HG02981 (cell line): ENCODE results near the gene SPTB.
"Not testable (repeated sequence)": the region's sequence is repeated elsewhere in the genome, so short reads cannot be mapped to it uniquely, and the experiment has no call there.

Experiments used
- ATAC-seq: cut with Tn5 transposase; IDR thresholded peaks from one replicate; pipeline ENCODE4 v1.9.1; 2021; ENCODE audit warnings: mild to moderate bottlenecking, moderate library complexity; ENCODE audit not compliant: unreplicated experiment

SPTB gene

GRCh38 chr14:64879635-64880220, at the start of gene SPTB:
Gene SPTB, minus strand, starts transcription at chr14:64879907. Its CDS starts 56,813 bp downstream, at chr14:64823094.
- no peak for ATAC-seq

DNA sequence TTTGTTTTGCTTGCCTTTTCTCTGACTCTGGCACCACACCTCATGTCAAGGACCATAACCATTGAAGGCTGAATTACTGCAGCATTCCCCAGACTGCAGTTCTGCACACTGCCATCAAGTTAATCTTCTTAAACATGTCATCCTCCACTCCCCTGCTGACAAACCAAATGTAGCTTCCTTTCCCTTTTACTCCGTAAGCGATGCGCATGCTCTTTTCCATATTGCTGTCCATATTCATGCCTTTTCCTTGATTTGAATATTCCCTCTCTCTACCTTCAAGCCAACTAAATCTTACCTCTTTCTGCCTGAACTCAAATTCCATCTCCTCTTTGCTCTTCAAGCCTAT, 49.3 kb upstream of the SPTB start:
- ATAC-seq: peak; percentile 22

DNA sequence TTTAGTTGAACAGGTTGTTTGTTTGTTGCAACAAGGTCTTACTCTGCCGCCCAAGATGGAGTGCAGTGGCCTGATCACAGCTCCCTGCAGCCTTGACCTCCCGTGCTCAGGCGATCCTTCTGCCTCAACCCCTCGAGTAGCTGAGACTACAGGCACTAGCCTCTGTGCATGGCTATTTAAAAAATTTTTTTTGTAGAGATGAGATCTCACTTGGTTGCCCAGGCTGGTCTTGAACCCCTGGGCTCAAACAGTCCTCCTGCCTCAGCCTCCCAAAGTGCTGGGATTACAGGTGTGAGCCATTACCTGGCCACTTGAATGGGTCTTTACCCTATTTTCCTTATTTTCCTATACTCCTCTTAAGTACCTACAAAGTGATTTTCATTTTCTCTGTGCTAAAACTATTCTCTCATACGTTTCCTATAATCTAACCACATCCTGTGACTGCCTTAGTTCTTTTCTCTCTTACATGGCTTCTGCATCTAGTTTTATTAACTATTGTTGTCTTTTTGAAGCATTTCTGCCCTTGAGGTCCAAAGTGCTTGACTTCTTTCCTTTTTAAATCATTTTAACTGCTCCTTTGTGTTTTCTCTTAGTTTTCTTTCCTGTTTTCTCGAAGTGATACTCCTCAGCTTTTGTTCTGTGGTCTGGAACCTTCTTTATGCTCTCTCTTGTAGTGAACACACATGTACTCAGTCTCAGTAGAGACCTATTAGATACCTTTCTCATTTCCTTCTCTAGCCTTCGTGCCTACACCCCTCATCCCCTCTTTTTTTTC, 48.7 kb upstream of the SPTB start:
- peak; percentile 60 for ATAC-seq

- ATAC-seq: no peak
Observed at GRCh38 chr14:64927031-64927430, 47.3 kb upstream of the SPTB start.

DNA sequence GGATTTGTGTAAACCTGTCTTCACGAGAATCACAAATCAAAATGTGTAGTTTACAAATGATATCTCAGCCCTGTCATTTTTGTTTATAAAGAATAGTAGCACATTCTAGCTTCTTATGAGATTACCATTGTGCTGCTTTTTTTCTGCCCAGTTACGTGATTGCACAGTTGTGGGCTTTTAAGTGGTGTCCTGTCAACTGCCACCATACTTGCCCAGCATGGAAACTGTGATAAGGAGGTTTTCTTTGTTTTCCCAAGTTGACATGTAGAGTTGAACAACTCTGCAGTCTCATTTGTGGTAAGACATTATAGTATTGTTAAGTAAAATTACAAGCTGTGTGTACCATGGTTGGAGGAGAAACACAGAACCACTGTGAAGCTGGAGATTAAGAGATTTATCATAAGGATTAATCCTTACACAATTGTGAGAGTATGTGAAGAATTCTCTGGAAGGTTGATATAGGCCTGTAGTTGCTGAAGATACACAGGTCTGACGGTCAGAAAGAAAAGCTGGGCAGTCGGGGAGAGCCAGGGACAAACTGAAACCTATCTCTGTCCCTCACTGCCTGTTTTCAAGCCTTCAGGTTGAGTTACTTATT, 46.8 kb upstream of the SPTB start:
- no peak for ATAC-seq

DNA sequence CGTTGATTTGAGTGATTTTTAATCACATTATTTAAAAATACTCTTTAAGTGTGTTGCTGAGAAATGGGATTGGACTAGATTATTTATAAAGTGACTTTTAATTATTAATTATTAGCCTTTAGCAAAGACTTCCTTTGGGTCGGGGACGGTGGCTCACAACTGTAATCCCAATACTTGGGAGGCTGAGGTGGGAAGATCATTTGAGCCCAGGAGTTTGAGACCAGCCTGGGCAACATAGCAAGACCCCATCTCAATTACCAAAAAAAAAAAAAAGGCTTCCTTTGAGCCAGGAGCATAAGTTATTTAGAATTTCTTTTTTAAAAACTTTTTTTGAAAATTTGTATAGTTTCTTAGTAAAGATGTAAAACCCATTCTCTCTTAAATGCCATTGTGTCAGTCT, 43.3 kb upstream of the SPTB start:
- ATAC-seq: no peak

DNA sequence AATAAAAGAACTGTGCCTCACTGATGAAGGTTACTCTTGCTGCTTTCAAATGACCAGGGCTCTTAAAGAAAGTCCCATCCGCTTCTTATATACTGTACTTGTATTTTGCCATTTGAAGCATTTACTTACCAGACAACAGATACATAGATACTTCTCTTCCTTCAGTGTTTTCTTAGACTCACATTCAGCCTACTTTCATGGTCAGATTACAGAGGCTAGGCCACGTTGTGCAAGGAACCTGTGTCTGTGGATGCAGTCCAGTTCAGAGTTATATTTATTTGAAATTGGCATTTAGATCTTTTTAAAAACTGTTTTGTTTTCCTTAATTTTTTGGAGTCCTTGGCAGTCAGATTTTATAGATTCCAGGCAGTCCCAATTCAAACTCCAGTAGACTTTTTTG, 40.8 kb upstream of the SPTB start:
- no peak for ATAC-seq

DNA sequence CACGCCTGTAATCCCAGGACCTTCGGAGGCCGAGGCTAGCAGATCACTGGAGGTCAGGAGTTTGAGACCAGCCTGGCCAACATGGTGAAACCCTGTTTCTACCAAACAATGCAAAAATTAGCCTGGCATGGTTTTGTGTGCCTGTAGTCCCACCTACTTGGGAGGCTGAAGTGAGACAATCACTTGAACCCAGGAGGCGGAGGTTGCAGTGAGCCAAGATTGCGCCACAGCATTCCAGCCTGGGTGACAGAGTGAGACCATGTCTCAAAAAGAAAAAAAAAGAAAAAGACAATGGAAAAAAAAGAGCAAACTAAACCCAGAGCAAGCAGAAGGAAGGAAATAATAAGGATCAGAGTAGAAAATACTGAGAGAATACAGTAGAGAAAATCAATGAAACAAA, 39.9 kb upstream of the SPTB start:
- ATAC-seq: no peak

DNA sequence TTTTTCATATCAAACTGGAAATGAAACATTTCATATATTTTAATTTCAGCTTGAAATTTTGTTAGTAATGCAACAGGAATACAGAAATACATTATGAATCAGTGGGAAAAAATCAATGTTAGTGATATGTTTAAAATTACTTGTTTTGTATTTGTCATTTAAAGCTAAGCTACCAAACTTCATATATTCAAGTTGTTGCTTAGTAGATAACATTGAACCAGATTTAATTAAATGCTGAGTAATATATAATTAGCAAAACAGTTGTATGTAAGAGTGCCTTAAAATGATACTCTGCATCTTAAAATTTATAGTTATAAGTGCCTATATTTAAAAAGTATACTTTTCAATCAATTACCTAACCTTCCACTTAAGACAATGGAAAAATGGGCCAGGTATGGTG, 39.5 kb upstream of the SPTB start:
- no peak for ATAC-seq

GRCh38 chr14:64918216-64918615, 38.5 kb upstream of the SPTB start:
- ATAC-seq: no peak

GRCh38 chr14:64915797-64916196, 36.1 kb upstream of the SPTB start:
- ATAC-seq: no peak

GRCh38 chr14:64915029-64915424, 35.3 kb upstream of the SPTB start:
- no peak for ATAC-seq

DNA sequence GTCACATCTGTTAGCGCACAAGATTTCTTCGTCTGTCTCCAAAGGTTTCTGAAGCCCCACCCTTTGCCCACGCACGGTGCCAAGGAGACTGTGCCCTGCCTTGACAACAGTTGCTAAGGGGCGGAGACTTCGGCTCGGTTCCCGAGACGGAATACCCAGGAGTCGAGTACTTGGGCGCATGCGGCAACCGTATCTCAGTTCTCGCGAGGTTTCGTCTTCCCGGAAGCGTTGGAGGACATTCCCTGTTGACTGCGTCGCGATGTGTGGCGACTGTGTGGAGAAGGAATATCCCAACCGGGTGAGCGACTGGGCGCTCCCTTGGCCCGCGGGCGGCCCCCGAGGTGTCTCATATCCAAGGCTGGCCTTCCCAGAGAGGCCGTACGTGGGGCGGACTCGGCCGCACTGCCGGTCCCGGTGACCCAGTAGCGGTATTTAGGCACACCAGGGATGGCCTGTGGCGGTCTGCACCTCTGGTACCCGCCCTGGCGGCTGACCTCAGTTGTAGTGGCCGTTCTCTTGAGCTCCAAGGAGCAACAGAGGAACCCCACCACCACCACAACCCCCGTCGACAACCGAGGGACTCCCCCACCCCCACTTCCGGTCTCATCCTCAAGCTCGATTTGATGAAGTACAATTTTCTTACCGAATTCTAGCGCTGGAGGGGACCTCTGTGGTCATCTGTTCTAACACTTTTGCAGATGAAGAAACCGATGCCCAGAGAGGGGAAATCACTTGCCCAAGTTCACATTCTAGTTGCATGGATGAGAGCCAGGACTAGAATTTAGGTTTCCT, 34.7 kb upstream of the SPTB start, which contains the start of gene CHURC1:
Gene CHURC1 (plus strand): TSS at position 219 of the 792 bp plus-strand sequence. CDS start 41 bp downstream, at position 260.
- ATAC-seq: peak; percentile 93

GRCh38 chr14:64913477-64913876, 33.8 kb upstream of the SPTB start:
- ATAC-seq: not testable (repeated sequence)

- ATAC-seq: no peak
Observed at GRCh38 chr14:64912261-64912660, 32.6 kb upstream of the SPTB start.

DNA sequence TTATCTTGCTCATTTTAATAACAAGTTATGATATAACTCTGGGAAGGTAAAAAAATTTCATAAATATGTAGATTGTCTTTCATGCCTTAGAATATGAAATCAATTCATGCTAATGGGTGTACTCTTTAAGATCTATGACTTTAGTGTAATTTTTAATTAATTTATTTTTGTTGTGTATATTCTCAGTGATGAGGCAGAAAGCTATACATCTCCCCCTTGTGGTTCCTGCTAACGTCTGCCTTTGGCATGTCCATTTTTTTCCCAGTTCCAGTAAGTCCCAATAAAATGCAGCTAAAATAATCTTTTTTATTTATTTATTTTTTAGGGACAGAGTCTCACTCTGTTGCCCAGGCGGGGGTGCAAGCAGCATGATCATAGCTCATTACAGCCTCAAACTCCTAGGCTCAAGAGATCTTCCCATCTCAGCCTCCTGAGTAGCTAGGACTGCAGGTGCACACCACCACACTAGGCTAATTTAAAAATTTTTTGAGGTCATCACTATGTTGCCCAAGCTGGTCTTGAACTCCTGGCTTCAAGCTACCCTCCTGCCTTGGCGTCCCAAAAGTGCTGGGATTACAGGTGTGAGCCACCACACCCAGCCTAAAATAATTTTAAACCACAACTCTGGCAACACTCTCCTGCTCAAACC, 31.3 kb upstream of the SPTB start:
- no peak for ATAC-seq

DNA sequence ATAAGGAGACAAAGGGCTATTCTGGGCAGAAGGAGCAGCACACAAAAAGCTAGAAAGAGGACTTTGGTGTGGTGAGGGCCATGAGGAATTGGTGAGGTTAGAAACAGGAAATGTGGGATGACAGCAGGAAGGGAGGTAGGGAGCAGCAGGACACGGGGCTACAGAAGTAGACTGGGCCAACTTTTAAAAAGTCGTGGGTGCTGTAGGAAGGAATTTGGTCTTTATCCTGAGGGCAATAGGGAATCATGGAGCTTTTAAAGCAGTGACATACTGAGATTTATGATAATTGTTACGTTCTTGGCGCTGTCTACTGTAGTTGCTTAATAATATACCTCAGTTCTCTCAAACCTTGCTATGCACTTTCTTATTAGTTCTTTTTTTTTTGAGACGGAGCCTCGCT, 26.3 kb upstream of the SPTB start:
- ATAC-seq: no peak

DNA sequence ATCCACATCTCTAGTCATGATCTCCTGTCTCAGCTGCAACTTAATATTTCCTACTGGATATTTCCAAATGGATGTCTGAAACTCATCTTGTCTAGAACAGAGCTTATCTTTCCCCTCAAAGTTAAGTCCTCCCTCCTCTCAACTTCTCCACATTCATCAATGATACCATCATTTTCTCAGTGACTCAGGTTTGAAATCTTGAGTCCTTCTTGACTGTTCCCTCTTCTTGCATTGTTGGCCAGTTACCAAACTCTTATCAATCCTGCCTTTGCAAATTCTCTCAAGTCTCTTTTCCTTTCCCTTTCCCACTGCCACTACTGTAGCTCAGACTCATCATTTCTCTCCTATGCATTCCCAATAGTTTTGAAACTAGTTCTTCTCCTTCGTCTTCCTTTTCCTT, 20.3 kb upstream of the SPTB start:
- ATAC-seq: no peak

DNA sequence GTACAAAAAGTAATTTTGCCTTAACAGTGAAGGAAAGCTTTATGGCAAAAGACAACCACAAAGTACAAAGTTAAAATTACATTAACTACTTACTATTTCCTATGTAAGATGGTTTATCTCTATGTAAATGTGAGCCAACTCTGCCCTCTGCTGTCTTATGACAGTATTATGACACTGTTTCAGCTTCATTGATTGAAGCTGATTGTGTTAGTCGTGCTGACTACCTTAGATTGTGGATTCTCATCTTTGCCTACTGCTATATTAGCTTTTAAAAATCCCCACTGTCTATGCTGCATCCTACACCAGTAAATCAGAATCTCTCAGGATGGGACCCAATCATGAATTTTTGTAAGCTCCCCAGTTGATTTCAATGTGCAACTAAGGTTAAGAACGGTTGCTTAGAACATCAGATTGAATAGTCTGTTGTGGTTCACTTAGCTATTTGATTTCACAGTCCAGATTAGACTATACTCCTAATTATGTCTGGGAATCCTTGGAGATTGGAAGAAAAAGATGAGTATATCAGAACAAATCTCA, 12.2 kb upstream of the SPTB start:
- ATAC-seq: peak; percentile 61

DNA sequence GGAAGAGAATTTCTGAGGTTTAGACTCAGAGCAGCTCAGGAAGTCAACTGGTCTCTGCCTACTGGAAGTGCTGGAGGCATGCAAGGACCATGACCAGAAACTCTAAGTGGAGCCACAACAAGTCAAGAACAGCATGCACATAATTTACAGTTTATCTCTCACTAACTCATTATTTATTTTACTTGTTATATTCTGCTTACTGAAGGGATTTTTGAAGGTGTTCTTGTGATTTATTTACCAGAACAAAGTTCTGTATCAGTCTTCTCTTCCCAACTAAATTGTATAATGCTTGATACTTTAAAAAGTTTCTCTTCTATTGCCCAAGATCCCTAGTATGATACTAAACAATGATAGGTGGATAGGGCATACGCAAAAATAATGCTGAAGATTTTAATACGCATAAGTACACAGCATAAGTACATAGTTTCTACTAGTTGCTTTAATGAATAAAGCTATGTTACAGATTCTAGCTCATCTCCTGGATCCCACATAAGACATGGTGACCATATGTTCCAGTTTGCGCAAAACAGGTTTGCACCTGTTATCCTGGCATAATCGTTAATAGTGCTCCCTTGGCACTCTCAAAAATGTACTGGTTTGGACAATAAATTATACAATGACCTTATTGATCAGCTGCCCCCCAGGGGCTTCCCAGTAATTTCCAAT, 11.6 kb upstream of the SPTB start:
- no peak for ATAC-seq
